NCI-H524 (cell line): Measurements from ENCODE around the gene USP32.
"Not testable (repeated sequence)": the region's sequence is repeated elsewhere in the genome, so short reads cannot be mapped to it uniquely, and the experiment has no call there.

Experiments
- DNase-seq, 2 experiments: peaks; one replicate each; lab custom pipeline; 2025; lab: John Stamatoyannopoulos, UW

USP32 gene

DNA sequence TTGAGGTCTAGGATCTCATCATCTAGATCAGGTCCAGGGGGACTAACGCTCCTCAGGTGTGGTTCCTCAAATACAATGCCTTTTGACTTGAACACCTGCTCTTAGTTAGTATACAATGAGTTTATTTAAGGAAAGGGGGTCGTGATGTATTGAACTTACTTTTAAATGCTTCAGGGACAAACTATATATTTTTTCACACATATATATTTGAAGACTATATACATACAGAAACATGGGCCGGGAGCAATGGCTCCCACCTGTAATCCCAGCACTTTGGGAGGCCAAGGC is 11.5 kb upstream of the USP32 start:
- DNase-seq: no peak

GRCh38 chr17:60401819-60402218 is 9.9 kb upstream of the USP32 start:
- no peak for DNase-seq

DNA sequence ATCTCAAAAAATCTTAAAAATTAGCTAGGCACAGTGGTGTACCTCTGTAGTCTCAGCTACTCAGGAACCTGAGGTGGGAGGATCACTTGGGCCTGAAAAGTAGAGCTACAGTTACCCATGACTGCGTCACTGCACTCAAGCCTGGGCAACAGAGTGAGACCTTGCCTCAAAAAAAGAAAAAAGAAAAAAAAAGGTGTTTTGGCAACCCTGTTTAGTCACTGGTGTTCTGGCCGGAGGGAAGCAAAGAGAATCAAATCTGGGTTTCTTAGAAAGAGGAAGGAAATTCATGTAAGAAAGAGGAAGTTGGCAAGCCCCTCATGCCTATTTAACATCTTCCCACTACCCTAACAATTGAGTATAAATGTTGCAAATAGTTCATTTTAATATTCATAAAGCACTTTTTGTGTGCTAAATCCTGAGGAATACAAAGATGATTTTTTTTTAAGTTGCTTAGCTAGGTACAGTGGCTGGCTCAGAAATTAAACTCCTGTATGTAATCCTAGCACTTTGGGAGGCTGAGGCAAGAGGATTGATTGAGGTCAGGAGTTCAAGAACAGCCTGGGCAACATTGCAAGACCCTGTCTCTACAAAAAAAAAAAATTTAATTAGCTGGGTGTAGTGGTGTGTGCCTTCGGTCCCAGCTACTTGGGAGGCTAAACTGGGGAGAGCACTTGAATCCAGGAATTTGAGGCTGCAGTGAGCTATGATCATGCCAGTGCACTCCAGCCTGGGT is 6.5 kb upstream of the USP32 start:
- DNase-seq: no peak

- no peak for DNase-seq
These were observed 4.5 kb upstream of the USP32 start for GRCh38 chr17:60396412-60396811.

DNA sequence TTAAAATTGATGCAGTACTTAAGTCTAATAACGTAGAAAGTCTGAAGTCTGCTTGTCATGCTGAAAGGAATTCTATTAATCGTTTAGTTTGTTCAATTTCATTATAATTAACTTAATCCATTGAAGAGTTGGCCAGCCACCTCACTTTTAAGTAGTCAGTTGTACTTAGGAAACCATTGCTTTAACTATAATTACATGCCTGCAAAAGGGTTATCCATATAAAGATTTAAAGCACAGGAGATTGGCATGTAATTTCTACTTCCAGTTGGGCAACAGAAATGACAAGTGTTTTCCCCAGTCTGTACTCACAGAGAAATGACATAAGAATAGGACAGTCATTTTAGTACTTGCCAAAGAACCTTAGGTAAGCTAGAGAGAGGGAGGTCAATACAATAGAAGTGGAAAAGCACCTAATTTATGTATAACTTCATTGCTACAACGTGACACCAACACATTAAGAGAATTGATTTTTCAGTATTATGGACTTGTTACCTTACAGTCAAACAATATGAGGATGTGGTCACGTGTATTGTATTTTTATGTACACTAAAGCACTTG is 3.7 kb upstream of the USP32 start:
- DNase-seq: no peak

GRCh38 chr17:60393840-60394723 is 2.1 kb upstream of the USP32 start:
- peak in 1 of 2 experiments; percentile 24 for DNase-seq

DNA sequence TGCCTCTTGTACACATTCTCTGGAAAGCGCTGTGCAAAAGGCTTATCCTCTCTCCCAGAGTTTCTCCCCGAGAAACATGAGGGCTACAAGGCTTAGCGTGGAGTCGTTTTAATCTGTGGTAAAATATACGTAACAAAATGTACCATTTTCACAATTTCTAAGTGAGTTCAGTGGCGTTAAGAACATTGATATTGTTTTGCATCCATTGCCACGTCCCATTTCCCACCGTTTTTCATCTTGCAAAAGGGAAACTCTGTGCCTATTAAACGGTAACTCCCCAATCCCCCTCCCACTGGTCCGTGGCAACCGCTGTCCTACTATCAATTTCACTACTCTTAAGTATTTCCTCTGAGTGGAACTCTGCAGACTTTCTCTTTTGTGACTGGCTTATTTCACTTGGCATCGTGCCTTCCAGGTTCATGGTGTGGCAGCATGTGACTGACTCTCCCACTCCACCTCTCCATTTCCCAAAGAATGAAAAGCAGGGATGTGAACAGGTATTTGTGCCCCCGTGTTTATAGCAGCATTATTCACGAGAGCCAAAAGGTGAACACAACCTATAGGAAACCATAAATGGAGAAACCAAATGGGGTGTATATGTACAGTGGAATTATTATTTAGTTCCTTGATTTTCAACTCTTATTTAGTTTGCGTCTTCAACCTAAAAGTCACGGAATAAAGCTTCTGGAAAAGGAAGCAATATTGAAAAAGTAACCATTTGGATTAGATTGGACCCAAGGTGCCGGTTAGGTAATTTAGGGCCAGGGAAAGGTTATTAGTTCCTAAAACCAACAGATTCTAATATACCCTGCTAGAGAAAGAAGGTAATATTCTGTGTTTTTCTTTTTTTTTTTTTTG is 1.1 kb upstream of the USP32 start:
- DNase-seq: peak; percentile 43 to 68

- DNase-seq: peak; percentile 88 to 90
These were observed 377 bp downstream of the USP32 start for GRCh38 chr17:60391471-60392041.

DNA sequence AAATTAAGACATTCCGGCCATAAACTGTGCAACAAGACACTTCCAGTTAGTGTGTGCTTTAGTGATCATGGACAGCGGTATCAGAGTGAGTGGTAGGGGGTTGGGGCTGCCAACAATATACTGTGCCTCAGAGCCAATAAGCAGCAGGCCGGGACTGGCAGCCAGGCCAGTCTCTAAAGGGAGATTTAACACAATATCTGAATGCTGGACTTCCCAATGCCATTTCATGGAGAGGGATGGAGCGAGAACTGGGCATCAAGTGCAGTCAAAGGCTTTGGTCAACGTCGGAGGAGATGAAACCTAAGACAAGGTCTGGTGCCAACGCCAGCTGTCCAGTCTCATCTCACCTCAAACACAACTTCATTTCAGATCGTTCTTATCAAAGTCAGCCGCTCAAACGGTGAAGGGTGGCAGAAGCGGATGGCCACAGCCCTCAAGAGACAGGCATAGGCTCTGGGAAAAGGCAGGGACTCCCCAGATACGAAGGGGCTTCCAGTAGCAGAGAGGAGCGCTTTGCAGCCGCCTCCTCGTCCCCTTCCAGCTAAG is 935 bp downstream of the USP32 start:
- peak; percentile 60 to 71 for DNase-seq

DNA sequence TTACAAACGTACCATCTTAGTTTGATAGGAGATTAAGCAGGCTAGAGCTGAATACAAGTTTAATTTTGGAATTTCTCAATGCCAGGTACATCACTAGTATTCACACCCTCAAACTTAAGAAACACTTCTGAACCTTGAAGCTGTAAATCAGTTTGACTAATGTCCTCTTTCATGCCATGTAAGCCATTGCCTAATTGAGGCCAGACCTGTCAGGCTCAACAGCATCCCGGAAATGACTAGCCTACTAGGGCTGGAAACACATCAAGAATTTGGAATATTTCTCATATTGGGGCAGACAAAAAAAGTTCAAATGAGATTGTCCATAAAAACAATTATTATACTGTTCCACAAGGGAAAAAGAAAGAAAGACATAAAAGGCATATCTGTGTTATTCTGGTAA is 1.7 kb downstream of the USP32 start:
- DNase-seq: peak in 1 of 2 experiments; percentile 14

DNA sequence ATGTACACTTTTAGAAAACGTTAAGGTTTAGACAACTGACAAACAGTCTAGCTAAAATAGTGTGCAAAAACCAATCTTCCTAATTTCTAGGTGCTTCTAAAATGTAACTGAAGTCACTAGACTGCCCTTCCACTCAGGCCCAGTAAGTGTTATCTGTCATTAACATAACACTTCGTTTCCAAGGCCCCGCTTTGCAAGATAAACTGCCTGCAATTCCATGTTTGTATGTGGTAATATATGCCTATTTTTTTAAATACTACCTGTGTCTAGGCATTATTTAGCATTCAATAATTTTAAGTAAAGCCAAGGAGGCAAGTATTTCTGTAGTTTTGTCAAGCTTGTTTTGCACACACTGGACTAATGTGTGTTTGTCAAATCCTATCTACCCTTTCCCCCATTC is 3.2 kb downstream of the USP32 start:
- DNase-seq: no peak

GRCh38 chr17:60387666-60388065 is 4.3 kb downstream of the USP32 start:
- no peak for DNase-seq

DNA sequence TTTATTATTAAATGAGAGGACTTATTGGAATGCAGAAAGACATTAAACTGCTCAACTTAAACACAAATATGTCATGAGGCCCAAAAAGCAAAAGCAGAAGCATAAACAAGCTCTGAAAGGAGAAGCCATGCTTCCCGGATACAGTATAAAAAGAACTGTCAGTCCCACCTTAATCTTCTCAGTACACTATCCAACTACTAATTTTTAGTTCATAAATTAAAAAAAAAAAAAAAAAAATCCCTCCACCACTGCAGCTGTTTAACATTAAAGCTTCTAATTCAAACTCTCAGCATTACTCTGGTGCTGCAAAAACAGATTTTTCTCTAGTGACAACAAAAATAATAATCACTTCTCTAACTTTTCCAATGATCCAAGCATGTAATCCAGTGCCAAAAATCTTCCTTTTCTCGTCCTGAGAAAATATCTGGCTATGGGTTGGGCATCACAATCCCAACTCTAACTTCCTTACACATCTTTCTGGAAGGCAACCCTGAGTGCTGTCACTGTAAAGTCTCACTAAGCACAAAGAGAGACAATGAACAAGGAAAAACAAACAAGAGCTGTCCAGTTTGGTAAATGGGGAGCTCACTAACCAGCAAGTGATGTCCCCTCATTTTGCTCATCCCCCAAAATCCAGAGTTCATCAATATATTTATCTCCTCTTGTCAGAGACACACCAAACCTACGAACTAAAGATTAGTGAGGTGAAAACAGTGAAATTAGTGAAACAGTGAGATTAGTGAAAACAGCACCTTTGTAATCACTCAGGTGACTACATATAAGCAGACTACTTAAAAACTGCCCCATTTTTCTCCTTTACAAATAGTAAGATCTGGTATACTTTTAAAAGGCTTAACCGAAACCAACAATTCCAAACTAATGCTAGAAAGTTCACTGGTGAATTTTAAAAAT is 5.5 kb downstream of the USP32 start:
- no peak for DNase-seq

DNA sequence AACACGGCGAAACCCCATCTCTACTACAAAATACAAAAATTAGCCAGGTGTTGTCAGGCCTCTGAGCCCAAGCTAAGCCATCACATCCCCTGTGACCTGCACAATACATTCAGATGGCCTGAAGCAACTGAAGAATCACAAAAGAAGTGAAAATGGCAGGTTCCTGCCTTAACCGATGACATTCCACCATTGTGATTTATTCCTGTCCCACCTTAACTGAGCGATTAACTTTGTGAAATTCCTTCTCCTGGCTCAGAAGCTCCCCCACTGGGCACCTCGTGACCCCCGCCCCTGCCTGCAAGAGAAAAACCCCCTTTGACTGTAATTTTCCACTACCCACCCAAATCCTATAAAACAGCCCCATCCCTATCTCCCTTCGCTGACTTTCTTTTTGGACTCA is 7.0 kb downstream of the USP32 start:
- not testable (repeated sequence) for DNase-seq

- no peak for DNase-seq
These were observed 8.6 kb downstream of the USP32 start for GRCh38 chr17:60383379-60383778.

GRCh38 chr17:60381958-60382357 is 10.0 kb downstream of the USP32 start:
- DNase-seq: no peak

GRCh38 chr17:60379461-60379860 is 12.5 kb downstream of the USP32 start:
- DNase-seq: not testable (repeated sequence)

DNA sequence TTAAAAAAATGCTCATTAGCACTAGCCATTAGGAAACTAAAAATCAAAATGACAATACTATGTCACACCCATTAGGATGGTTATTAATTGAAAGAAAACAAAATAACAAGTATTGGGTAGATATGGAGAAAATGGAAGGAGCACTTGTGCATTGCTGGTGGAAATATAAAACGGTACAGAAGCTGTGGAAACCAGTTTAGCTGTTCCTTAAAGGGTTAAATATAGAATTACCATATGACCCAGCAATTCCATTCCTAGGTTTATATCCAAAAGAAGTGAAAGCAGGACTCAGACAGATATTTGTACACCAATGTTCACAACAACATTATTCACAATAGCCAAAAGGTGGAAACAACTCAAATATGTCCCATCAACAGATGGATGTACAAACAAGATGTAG is 13.7 kb downstream of the USP32 start:
- not testable (repeated sequence) for DNase-seq

- no peak for DNase-seq
These were observed 19.0 kb downstream of the USP32 start for GRCh38 chr17:60372790-60373483.
